NCI-H345 (cell line): ENCODE data around the gene SAP30.

Source experiments
- DNase-seq: peaks from one replicate; lab custom pipeline; 2025; lab: John Stamatoyannopoulos, UW

The SAP30 gene

GRCh38 chr4:173415092-173415491 lies 44.3 kb downstream of the SAP30 start:
- no peak for DNase-seq

GRCh38 chr4:173415885-173416653 lies 45.3 kb downstream of the SAP30 start:
- DNase-seq = no peak

- no peak for DNase-seq
Measured at GRCh38 chr4:173417833-173418232, 47.1 kb downstream of the SAP30 start.

- DNase-seq = no peak
Measured at GRCh38 chr4:173418639-173419038, 47.9 kb downstream of the SAP30 start.

GRCh38 chr4:173420324-173420752 lies 49.6 kb downstream of the SAP30 start:
- peak; percentile 5 for DNase-seq

- no peak for DNase-seq
Measured at GRCh38 chr4:173420801-173421200, 50.0 kb downstream of the SAP30 start.

GRCh38 chr4:173424899-173425805 lies 54.4 kb downstream of the SAP30 start:
- DNase-seq = no peak

GRCh38 chr4:173426064-173426463 lies 55.3 kb downstream of the SAP30 start:
- DNase-seq = no peak
